Karpas-422 (cell line): Measurements from ENCODE around the gene TRA2A. TPM values are rescaled to one million over a fixed set of nuclear protein-coding genes. Genes with fewer than 3 reads are reported as not detected.

Experiments
- DNase-seq: peaks from one replicate; pipeline ENCODE4 v3.0.0-alpha.2; 2015
- H2AFZ ChIP-seq: fragments of 200-600 bp; sonication (generic); 2 replicates; pipeline ENCODE4 v1.6.1; 2014; ENCODE audit warnings: antibody characterized with exemption, low read length, mixed read lengths
- H3K27ac ChIP-seq: fragments of 200-600 bp; sonication (generic); 2 replicates; pipeline ENCODE4 v1.5.1; 2014; ENCODE audit warnings: mild to moderate bottlenecking, low read length, moderate library complexity
- H3K27me3 ChIP-seq: fragments of 200-600 bp; sonication (generic); 2 replicates; pipeline ENCODE4 v1.6.1; 2014; ENCODE audit warnings: low read length, mixed read lengths
- H3K36me3 ChIP-seq: fragments of 200-600 bp; sonication (generic); 2 replicates; pipeline ENCODE4 v1.6.1; 2014; ENCODE audit warnings: low read length, mixed read lengths; ENCODE audit not compliant: insufficient read depth
- H3K4me1 ChIP-seq: fragments of 200-600 bp; sonication (generic); 2 replicates; pipeline ENCODE4 v1.6.1; 2014; ENCODE audit warnings: mild to moderate bottlenecking, low read length, mixed read lengths
- H3K4me2 ChIP-seq: fragments of 200-600 bp; sonication (generic); 2 replicates; pipeline ENCODE4 v1.6.1; 2014; ENCODE audit warnings: low read length, low read depth, mild to moderate bottlenecking; ENCODE audit not compliant: poor library complexity, severe bottlenecking
- H3K4me3 ChIP-seq: fragments of 200-600 bp; sonication (generic); 2 replicates; pipeline ENCODE4 v1.5.1; 2014; ENCODE audit warnings: mild to moderate bottlenecking, antibody characterized with exemption, low read length, mixed read lengths
- H3K79me2 ChIP-seq: fragments of 200-600 bp; sonication (generic); 2 replicates; pipeline ENCODE4 v1.6.1; 2014; ENCODE audit warnings: mild to moderate bottlenecking, low read length, mixed read lengths
- H3K9ac ChIP-seq: fragments of 200-600 bp; sonication (generic); 2 replicates; pipeline ENCODE4 v1.6.0; 2014; ENCODE audit warnings: low read length
- H3K9me2 ChIP-seq: fragments of 200-600 bp; sonication (generic), shearing (Covaris generic); replicated peaks from 2 replicates; pipeline ENCODE4 v1.6.0; 2014; ENCODE audit warnings: mild to moderate bottlenecking, low read length, moderate library complexity; ENCODE audit not compliant: insufficient read depth
- H3K9me3 ChIP-seq: fragments of 300-700, 200-600 bp; sonication (generic); 2 replicates; pipeline ENCODE4 v1.6.1; 2014; ENCODE audit warnings: low read length, mixed read lengths
- H4K20me1 ChIP-seq: fragments of 200-600 bp; sonication (generic); 2 replicates; pipeline ENCODE4 v1.6.1; 2014; ENCODE audit warnings: mild to moderate bottlenecking, antibody characterized with exemption, low read length, low read depth; ENCODE audit not compliant: insufficient read depth
- total RNA-seq: library from RNA; depleted of rRNA; stranded (reverse); fragments of >200 nt; shearing (Covaris generic); gene quantifications from 2 replicates; pipeline ENCODE4 v1.2.3, GENCODE V29; 2014; ENCODE audit warnings: low replicate concordance

TRA2A gene
- total RNA-seq, 1 experiment from 2014 or later, result 34.5 TPM

GRCh38 chr7:23474829-23475575 is 56.8 kb downstream of the TRA2A start:
- Histone ChIP-seq H3K4me3 (peak overlapping the region; percentile 66), H3K79me2 (peaks cover 19% of the 10 kb centered on the region), H3K4me1 (peaks cover 44% of the 10 kb centered on the region), H3K9me3 (no peaks in the 10 kb centered on the region), H3K9me2 (no peaks in the 10 kb centered on the region), H3K27ac (peak overlapping the region; percentile 71), H3K27me3 (0 out of 2 replicates have a peak, but pooled peaks cover 2% of the 10 kb centered on the region), H4K20me1 (no peaks in the 10 kb centered on the region), H2AFZ (peak overlapping the region; percentile 47), H3K4me2 (peak overlapping the region; percentile 82), H3K36me3 (no peaks in the 10 kb centered on the region), H3K9ac (peak overlapping the region; percentile 68)
- DNase-seq, result peak; percentile 70

GRCh38 chr7:23474094-23474828 is 57.5 kb downstream of the TRA2A start:
- peak; percentile 99 for DNase-seq
- H3K9me2 ChIP-seq, result no peaks in the 10 kb centered on the region
- H3K4me2 ChIP-seq, result peak overlapping the region; percentile 82
- H3K27ac ChIP-seq, result peak overlapping the region; percentile 96
- H3K27me3 ChIP-seq, result 0 out of 2 replicates have a peak, but pooled peaks cover 2% of the 10 kb centered on the region
- H3K4me3 ChIP-seq, result peak overlapping the region; percentile 91
- no peaks in the 10 kb centered on the region for H3K9me3 ChIP-seq
- H3K79me2 ChIP-seq, result peaks cover 26% of the 10 kb centered on the region
- no peaks in the 10 kb centered on the region for H3K36me3 ChIP-seq
- H4K20me1 ChIP-seq, result no peaks in the 10 kb centered on the region
- H2AFZ ChIP-seq, result peak overlapping the region; percentile 47
- peaks cover 44% of the 10 kb centered on the region for H3K4me1 ChIP-seq
- peak overlapping the region; percentile 80 for H3K9ac ChIP-seq

GRCh38 chr7:23473844-23474093 is 58.0 kb downstream of the TRA2A start:
- Histone ChIP-seq H3K9me2 (no peaks in the 10 kb centered on the region), H3K4me1 (peaks cover 44% of the 10 kb centered on the region), H3K79me2 (peaks cover 31% of the 10 kb centered on the region), H3K4me3 (peak overlapping the region; percentile 91), H3K36me3 (no peaks in the 10 kb centered on the region), H3K4me2 (peak overlapping the region; percentile 82), H4K20me1 (no peaks in the 10 kb centered on the region), H2AFZ (no peak overlapping the region), H3K27me3 (0 out of 2 replicates have a peak, but pooled peaks cover 2% of the 10 kb centered on the region), H3K9ac (peak overlapping the region; percentile 80), H3K9me3 (no peaks in the 10 kb centered on the region), H3K27ac (peak overlapping the region; percentile 96)
- peak; percentile 83 for DNase-seq

GRCh38 chr7:23472956-23473843 is 58.6 kb downstream of the TRA2A start:
- H3K27ac ChIP-seq, result peak overlapping the region; percentile 96

GRCh38 chr7:23472556-23472955 is 59.2 kb downstream of the TRA2A start:
- peak overlapping the region; percentile 91 for H3K4me3 ChIP-seq
- peaks cover 6% of the 10 kb centered on the region; the same call in 1 of the 2 replicates for H4K20me1 ChIP-seq
- H2AFZ ChIP-seq, result no peak overlapping the region
- no peaks in the 10 kb centered on the region for H3K27me3 ChIP-seq
- peak overlapping the region; percentile 82 for H3K4me2 ChIP-seq
- peak overlapping the region; percentile 96 for H3K27ac ChIP-seq
- H3K4me1 ChIP-seq, result peaks cover 46% of the 10 kb centered on the region
- no peaks in the 10 kb centered on the region for H3K9me3 ChIP-seq
- H3K36me3 ChIP-seq, result no peaks in the 10 kb centered on the region
- H3K79me2 ChIP-seq, result peaks cover 43% of the 10 kb centered on the region
- H3K9ac ChIP-seq, result peak overlapping the region; percentile 80
- peak; percentile 55 for DNase-seq
- no peaks in the 10 kb centered on the region for H3K9me2 ChIP-seq

More at GRCh38 chr7:23472956-23473843, 58.6 kb downstream of the TRA2A start:
- Histone ChIP-seq H2AFZ (no peak overlapping the region), H3K4me3 (peak overlapping the region; percentile 91), H4K20me1 (no peaks in the 10 kb centered on the region), H3K79me2 (peaks cover 37% of the 10 kb centered on the region), H3K9me3 (no peaks in the 10 kb centered on the region), H3K9ac (peak overlapping the region; percentile 80), H3K4me1 (peaks cover 44% of the 10 kb centered on the region), H3K36me3 (no peaks in the 10 kb centered on the region), H3K9me2 (no peaks in the 10 kb centered on the region), H3K27me3 (no peaks in the 10 kb centered on the region), H3K4me2 (peak overlapping the region; percentile 82)
- peak; percentile 69 for DNase-seq

GRCh38 chr7:23472046-23472445 is 59.7 kb downstream of the TRA2A start:
- Histone ChIP-seq H3K27me3 (no peaks in the 10 kb centered on the region), H2AFZ (no peak overlapping the region), H3K79me2 (peaks cover 48% of the 10 kb centered on the region), H3K4me1 (peaks cover 51% of the 10 kb centered on the region), H3K4me3 (peak overlapping the region; percentile 91), H3K36me3 (no peaks in the 10 kb centered on the region), H3K9ac (peak overlapping the region; percentile 80), H3K9me2 (no peaks in the 10 kb centered on the region), H3K27ac (peak overlapping the region; percentile 96), H3K4me2 (peak overlapping the region; percentile 82), H4K20me1 (peaks cover 11% of the 10 kb centered on the region; the same call in 1 of the 2 replicates), H3K9me3 (no peaks in the 10 kb centered on the region)
- peak; percentile 81 for DNase-seq

GRCh38 chr7:23471106-23471859 is 60.5 kb downstream of the TRA2A start:
- Histone ChIP-seq H3K9ac (peak overlapping the region; percentile 93), H3K9me3 (no peaks in the 10 kb centered on the region), H3K4me3 (peak overlapping the region; percentile 91), H3K27ac (peak overlapping the region; percentile 96), H3K79me2 (peaks cover 56% of the 10 kb centered on the region), H4K20me1 (peaks cover 14% of the 10 kb centered on the region; the same call in 1 of the 2 replicates), H3K4me2 (peak overlapping the region; percentile 82), H3K4me1 (peaks cover 51% of the 10 kb centered on the region), H2AFZ (no peak overlapping the region), H3K27me3 (no peaks in the 10 kb centered on the region), H3K36me3 (peaks cover 2% of the 10 kb centered on the region; the same call in 1 of the 2 replicates), H3K9me2 (no peaks in the 10 kb centered on the region)
- DNase-seq, result peak; percentile 98
